Activated T-cell treated with anti-CD3 and anti-CD28 coated beads, Interleukin-2, amount 50 U/mL, for 4 hours (primary cell): ENCODE measurements around the gene E2F2. TPM values are rescaled to one million over a fixed set of nuclear protein-coding genes. Genes with fewer than 3 reads are reported as not detected.

Experiments used
- ATAC-seq, 2 donors: fragments of 200-7000 bp; cut with Tn5 transposase; one replicate each; pipeline ENCODE4 v1.10.0; 2021
- DNase-seq: peaks from one replicate; pipeline ENCODE4 v3.0.0-alpha.2; 2020
- H3K27me3 Mint-ChIP-seq: one replicate; pipeline ENCODE4 v1.8.0; 2021; ENCODE audit warnings: low read depth, mixed read lengths
- H3K36me3 Mint-ChIP-seq: one replicate; pipeline ENCODE4 v1.8.0; 2022; ENCODE audit warnings: mixed read lengths; ENCODE audit not compliant: insufficient read depth
- H3K4me1 Mint-ChIP-seq: one replicate; pipeline ENCODE4 v1.8.0; 2021; ENCODE audit warnings: low read depth, mixed read lengths
- H3K4me3 Mint-ChIP-seq: one replicate; pipeline ENCODE4 v1.8.0; 2021; ENCODE audit warnings: mild to moderate bottlenecking, moderate library complexity, mixed read lengths
- H3K9me3 Mint-ChIP-seq: one replicate; pipeline ENCODE4 v1.8.0; 2021; ENCODE audit warnings: mixed read lengths
- total RNA-seq, 3 donors: library from RNA; stranded (reverse); gene quantifications; one replicate each; pipeline ENCODE4 v1.2.1, GENCODE V29; 2021

E2F2 gene
- total RNA-seq, 3 donors from 2014 or later: 5.5 to 9.3 (median 7.2) TPM

DNA sequence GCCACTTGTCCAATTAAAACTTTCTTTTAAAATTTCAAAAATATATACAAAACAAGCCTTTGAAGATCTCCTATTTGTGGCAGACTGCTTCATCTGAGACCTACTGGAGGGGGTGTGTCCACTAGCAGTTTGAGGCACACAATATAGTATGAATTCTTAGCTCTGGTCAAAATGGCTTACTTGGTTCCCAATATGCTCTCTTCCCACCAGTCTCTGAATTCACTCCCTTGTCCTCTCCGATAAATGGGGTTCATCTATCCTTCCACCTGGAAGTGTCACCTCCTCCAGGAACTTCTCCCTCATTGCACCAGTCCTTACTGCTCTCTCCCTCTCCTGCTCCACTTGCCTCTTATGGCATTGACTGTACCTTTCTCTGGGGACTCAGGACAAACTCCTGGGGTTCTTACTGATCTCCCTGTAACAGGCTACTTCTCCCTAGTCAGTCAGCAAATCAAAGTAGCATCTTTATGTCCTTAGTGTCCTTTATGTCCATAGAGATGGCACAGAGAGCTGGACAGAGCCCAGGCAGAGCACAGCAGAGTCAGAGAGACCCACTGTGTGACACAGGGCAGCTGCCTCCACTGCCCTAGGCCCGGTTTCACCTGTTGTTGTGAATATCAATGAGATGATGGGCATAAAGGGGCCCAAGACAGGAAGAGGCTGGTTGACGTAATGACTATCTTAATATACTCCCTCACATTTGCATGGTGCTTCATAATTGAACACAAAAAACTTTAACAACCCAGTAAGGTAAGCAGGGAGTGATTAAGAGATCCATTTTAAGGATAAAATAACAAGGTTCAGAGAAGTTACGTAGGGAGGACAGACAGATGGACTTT lies 50.6 kb downstream of the E2F2 start:
- peaks cover 33% of the 10 kb centered on the region for H3K27me3 Mint-ChIP-seq
- no peaks in the 10 kb centered on the region for H3K36me3 Mint-ChIP-seq

DNA sequence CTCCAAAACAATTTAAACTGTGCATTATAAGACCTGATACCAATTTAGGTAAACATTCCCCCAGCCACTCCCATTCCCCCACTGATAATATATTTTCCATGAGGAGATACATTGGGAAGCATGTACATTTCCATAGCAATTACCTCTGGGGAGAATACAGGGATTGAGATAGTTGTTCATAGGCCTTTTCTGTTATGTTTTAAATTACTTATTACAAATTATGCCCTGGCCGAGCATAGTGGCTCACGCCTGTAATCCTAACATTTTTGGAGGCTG lies 51.4 kb downstream of the E2F2 start:
- Mint-ChIP-seq H3K4me3 (no peak overlapping the region), H3K4me1 (peaks cover 11% of the 10 kb centered on the region), H3K36me3 (no peaks in the 10 kb centered on the region), H3K27me3 (peaks cover 32% of the 10 kb centered on the region), H3K9me3 (no peaks in the 10 kb centered on the region)
- ATAC-seq (no peak), DNase-seq (no peak)

More for the DNA sequence above, 50.6 kb downstream of the E2F2 start:
- Mint-ChIP-seq H3K9me3 (no peaks in the 10 kb centered on the region), H3K4me1 (peaks cover 17% of the 10 kb centered on the region), H3K4me3 (no peak overlapping the region)
- ATAC-seq: no peak
- no peak for DNase-seq

DNA sequence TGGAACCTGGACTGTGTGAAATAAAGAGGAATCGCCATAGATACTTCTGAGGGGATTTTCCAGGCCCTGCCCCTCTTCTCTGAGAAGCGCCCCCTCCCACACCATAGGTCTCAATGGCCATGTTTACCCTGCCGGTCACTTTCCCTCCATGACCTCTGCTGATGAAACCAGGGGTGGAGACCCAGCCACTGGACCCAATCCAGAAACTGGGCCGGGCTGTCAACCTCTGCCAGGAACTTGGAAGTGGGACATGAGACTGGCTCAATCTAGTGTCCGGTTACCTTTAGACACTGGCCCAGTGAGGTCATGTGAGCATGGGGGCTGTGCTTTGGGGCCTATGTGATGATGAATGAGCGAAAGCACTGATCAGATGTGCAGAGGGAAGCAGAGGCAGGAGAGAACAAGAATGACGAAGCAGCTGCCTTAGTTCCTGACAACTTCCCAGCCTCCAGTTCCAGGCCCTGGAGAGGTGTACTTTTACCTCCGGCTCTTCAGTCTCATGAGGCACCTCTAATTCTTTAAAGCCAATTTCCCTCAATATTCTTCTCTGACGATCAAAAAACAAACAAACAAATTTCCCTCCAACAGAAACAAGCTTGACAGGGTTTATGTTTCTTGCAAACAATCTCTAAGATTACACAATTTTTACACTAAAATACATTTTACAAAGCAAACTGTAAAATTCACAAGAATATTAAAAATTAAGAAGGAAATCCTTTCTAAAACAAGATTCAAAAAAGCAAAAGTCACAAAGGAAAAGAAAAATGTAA lies 52.0 kb downstream of the E2F2 start:
- DNase-seq (no peak), ATAC-seq (no peak)
- no peak overlapping the region for H3K4me3 Mint-ChIP-seq
- H3K27me3 Mint-ChIP-seq: peaks cover 32% of the 10 kb centered on the region
- peaks cover 10% of the 10 kb centered on the region for H3K4me1 Mint-ChIP-seq
- no peaks in the 10 kb centered on the region for H3K36me3 Mint-ChIP-seq
- no peaks in the 10 kb centered on the region for H3K9me3 Mint-ChIP-seq

DNA sequence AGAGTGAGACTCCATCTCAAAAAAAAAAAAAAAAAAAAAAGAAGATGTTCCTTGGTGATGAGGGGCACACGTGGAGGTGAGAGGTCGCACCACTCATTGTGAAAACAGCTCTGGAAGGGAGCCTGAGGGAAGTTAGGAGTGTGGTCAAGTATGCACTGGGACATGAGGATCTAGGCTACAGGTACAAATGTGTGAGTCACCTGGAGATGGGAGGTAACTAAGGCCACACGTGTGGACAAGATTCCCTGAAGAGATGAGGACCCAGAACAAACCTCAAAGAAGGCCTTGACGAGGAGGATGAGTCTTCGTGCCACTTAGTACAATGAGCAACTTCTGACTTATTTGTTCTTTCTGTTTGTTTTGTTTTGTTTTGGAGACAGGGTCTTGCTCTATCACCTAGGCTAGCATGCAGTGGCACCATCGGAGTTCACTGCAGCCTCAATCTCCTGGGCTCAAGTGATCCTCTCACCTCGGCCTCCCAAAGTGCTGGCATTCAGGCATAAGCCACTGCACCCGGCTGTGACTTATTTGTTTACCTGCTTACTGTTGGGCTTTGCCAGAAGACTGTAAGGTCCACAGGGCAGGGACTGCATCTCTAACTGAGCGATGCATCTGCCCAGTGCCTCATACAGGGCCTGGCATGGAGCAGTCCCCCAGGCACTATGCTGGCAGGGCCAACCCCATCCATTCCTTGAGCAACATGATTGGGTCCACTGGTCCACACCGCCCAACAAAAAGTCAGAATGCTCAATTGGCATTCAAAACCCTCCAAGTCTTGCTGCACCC lies 53.5 kb downstream of the E2F2 start:
- ATAC-seq (no peak), DNase-seq (no peak)
- H3K4me3 Mint-ChIP-seq: no peak overlapping the region
- H3K27me3 Mint-ChIP-seq: peaks cover 26% of the 10 kb centered on the region
- no peaks in the 10 kb centered on the region for H3K9me3 Mint-ChIP-seq
- H3K4me1 Mint-ChIP-seq: peaks cover 2% of the 10 kb centered on the region
- no peaks in the 10 kb centered on the region for H3K36me3 Mint-ChIP-seq

DNA sequence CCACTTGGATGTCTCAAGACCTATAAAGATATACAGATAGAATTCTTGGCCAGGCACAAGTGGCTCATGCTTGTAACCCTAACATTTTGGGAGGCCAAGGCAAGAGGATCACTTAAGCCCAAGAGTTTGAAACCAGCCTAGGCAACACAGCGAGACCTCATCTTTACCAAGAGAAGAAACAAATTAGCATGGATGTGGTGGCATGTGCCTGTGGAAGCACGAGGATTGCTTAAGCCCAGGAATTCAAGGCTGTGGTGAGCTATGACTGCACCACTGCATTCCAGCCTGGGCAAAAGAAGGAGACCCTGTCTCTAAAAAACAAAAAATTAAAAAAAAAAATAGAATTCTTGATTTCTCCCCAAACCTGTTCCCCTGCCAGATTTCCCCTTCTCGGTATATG lies 55.4 kb downstream of the E2F2 start:
- Mint-ChIP-seq H3K4me1 (no peaks in the 10 kb centered on the region), H3K9me3 (no peaks in the 10 kb centered on the region), H3K27me3 (peaks cover 17% of the 10 kb centered on the region), H3K36me3 (no peaks in the 10 kb centered on the region), H3K4me3 (no peak overlapping the region)
- DNase-seq (no peak), ATAC-seq (no peak)

DNA sequence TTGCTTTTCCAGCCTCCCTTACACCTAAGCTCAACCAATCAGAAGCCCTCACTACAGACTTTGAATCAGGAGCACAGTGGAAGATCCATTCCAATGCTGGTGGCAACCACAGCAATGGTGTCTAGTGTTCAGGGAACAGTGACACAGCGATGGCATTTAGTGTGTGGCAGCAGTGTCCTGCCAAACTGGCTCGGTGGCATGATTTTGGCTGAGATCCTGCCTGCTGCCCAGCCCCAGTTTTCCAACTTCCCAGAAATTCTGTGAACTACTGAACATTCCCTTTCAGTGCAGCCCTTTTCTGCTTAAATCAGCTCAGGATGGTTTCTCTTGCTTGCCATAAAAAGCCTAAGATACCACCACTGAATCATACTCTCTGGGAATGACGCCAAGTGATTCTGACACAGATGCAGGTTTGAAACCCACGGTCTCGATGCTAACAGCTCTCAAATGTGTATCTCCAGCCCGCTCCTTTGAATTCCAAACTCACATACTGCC lies 55.9 kb downstream of the E2F2 start:
- Mint-ChIP-seq H3K9me3 (no peaks in the 10 kb centered on the region), H3K4me1 (no peaks in the 10 kb centered on the region), H3K4me3 (no peak overlapping the region), H3K27me3 (peaks cover 13% of the 10 kb centered on the region), H3K36me3 (no peaks in the 10 kb centered on the region)
- no peak for ATAC-seq
- no peak for DNase-seq

DNA sequence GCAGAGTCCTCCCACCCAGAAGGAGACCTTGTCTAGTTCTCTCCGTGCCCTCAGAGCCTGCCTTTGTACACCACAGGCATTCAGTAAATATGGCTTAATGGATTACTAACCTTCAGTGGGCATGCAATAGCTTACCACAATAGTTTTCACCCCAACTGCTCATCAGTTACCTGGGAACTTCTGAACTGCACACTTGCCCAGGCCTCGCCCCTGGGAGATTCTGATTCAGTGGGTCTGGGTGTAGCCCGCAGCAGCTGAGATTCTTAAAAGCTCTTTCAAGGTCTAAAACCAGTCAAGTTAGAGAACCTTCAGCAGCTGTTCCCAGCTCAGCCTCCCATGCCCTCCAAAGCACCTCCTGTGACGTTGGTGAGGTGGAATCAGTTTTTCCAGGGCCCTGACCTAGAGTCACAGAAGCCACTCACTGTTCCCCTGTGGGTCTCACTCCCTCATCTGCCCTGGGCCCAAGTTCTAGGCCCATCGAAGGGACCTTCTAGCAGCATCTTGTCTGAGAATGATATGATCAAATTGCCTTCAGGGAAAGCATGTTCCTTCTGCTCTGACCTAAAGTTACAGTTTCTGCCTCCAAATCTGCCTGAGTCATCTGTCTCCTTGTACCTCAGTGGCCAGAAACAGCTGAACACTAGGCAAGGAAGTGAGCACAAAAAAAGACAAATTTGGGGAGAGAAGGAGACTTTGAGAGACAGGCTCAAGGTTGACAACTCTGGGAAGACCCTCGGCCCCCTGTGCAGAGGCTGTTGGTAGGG lies 57.8 kb downstream of the E2F2 start:
- H3K4me1 Mint-ChIP-seq: no peaks in the 10 kb centered on the region

DNA sequence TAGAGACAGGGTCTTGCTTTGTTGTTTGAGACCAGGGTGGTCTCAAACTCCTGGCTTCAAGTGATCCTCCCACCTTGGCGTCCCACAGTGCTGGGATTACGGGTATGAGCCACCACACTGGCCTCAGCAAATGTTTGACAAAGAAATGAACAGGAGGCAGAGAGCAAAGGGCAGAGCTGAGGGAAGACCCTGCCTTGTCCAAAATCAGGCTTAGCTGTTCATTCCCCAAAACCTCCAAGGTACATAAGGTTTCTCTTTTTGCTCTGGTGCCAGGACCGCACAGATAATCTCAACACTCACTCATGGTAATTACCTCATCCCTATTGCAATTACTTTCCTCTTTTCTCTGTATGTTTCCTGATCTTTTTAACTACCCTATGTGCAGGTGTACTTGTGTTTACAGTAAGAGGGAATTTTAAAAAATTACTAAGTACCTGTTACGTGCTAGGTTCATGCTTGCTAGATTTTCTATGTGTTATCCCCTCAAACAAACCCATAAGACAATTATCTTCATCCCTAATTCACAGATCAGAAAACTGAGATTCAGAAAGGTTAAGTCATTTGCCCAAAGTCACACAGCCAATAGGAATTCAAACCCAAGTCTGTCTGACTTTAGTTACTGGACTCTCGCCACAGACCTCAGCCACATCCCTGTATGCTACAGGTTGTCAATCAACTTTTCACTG lies 58.5 kb downstream of the E2F2 start:
- Mint-ChIP-seq H3K9me3 (no peaks in the 10 kb centered on the region), H3K27me3 (peaks cover 10% of the 10 kb centered on the region), H3K4me3 (no peak overlapping the region), H3K36me3 (no peaks in the 10 kb centered on the region), H3K4me1 (no peaks in the 10 kb centered on the region)
- DNase-seq (no peak), ATAC-seq (no peak)

More for the DNA sequence above, 57.8 kb downstream of the E2F2 start:
- ATAC-seq (no peak), DNase-seq (no peak)
- H3K9me3 Mint-ChIP-seq: no peaks in the 10 kb centered on the region
- no peaks in the 10 kb centered on the region for H3K36me3 Mint-ChIP-seq
- H3K27me3 Mint-ChIP-seq: peaks cover 12% of the 10 kb centered on the region
- H3K4me3 Mint-ChIP-seq: no peak overlapping the region

DNA sequence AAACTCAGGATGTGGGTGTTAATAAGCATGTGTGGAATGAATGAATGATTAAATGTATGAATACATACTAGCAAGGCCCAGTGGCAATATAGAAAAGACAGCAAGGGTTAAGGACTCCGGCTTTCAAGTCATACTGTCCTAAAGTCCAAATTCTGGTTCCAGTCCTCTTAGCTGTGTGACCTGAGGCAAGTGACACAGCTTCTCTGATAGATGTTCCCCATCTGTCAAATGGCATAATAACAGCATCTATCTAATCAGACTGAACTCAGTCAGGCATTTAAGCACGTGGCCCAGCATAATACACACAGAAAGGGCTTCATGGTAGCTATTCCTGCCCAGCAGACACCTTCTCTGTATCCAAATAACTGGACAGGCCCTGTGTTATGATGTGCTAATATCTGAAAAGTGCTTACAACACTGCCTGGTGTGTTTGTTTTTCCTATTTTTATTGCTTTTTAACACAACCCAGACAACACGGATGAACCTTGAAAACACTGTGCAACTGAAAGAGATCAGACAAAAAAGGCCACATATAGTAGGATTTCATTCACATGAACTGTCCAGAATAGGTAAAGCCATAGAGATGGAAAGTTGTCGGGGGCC lies 59.5 kb downstream of the E2F2 start:
- Mint-ChIP-seq H3K9me3 (no peaks in the 10 kb centered on the region), H3K27me3 (peaks cover 6% of the 10 kb centered on the region), H3K4me3 (no peak overlapping the region), H3K4me1 (no peaks in the 10 kb centered on the region), H3K36me3 (no peaks in the 10 kb centered on the region)
- DNase-seq: no peak
- no peak for ATAC-seq

DNA sequence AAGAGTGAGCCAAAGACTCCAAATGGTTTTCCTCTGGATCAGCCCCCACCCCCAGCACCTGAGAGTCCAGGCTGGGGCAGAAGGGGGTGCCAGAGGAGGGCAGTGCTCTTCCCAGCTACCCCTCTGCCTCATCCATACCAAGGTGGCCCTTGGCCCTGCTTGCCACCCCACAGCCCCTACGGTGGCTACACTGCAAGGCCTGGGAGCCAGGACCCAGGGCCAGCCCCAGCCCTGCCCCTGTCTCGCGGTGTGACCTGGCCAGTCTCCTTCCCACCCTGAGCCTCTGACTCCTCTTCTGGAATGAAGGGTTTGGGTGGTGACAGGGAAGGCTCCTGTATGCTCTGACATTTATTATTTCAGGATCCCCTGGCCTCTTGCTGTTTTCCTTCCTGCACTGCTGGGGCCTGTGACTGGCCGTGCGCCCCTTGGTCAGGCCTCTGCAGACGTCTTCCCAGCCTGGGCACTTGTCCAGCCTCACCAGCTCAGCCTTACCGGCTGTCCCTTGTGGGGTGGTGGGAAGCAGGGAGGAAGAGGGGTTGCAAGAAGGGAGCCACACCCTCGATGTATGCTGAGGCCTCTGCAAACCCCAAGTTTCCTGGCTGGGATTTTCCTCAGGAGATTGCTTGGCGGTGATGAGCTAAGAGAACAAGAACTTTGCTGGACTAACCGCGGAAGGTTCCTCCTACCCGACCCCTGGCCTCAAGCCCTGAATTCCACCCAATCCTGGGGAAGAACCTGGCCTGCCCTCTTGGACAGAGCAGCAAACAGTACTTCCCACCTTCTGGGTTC lies 60.6 kb downstream of the E2F2 start:
- H3K9me3 Mint-ChIP-seq: no peaks in the 10 kb centered on the region
- no peak for DNase-seq
- no peak for ATAC-seq
- H3K4me3 Mint-ChIP-seq: no peak overlapping the region
- no peaks in the 10 kb centered on the region for H3K4me1 Mint-ChIP-seq
- peaks cover 2% of the 10 kb centered on the region for H3K27me3 Mint-ChIP-seq
- H3K36me3 Mint-ChIP-seq: no peaks in the 10 kb centered on the region

DNA sequence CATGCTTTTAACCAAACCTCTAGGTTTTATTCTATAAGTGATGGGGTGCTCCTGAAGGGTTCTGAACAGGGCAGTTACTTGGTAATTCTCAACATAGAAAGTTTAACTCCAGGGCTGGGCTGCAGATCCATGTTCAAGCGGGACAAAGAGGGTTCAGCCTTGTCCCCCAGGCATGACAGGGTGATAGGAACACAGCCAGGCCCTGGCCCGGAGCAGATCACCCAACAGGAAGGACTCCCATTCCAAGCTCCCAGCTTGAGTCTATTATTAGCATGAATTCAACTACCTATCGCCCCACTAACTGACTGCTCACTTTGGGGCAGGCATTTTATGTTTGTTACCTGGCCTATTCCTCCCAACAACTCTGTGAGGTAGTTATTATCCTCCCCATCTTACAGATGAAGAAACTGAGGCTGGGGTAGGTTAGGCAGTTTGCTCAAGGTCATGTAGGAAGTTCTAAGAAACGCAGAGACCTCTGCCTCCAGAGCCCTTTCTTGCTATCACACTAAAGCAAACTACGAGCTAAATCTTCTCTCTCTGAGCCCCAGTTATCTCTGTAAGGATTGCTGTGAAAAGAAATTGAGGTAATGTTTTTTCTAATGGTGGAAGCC lies 61.6 kb downstream of the E2F2 start:
- Mint-ChIP-seq H3K4me3 (no peak overlapping the region), H3K9me3 (no peaks in the 10 kb centered on the region), H3K36me3 (no peaks in the 10 kb centered on the region), H3K4me1 (no peaks in the 10 kb centered on the region), H3K27me3 (no peaks in the 10 kb centered on the region)
- DNase-seq: no peak
- ATAC-seq: no peak

DNA sequence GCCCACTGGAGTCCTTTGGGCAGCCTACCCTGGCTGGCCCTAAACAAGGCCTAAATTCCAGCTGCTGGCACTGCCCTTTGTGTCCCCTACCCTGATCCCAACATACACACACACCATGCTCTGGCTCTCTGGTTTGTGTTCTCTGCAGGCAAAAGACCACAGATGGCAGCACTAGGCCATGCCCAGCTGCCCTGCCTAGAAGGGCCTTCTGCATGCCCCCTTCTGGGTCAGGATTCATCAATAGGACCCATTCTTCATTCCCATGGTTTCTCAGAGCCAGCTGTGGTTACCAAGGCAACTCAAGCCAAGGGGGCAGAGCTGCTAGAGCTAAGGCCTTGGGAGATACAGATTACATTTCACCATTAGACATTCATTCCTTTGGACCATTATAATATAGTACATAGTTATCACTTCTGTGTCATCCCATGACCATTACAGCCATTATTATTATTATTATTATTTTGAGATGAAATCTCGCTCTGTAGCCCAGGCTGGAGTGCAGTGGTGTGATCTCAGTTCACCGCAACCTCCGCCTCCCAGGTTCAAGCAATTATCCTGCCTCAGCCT lies 64.5 kb downstream of the E2F2 start:
- Mint-ChIP-seq H3K9me3 (no peaks in the 10 kb centered on the region), H3K4me3 (no peak overlapping the region), H3K36me3 (no peaks in the 10 kb centered on the region), H3K27me3 (peaks cover 4% of the 10 kb centered on the region), H3K4me1 (no peaks in the 10 kb centered on the region)
- ATAC-seq (no peak), DNase-seq (no peak)
